Measurements from ENCODE around the gene ZFYVE28.

ZFYVE28 gene

DNA sequence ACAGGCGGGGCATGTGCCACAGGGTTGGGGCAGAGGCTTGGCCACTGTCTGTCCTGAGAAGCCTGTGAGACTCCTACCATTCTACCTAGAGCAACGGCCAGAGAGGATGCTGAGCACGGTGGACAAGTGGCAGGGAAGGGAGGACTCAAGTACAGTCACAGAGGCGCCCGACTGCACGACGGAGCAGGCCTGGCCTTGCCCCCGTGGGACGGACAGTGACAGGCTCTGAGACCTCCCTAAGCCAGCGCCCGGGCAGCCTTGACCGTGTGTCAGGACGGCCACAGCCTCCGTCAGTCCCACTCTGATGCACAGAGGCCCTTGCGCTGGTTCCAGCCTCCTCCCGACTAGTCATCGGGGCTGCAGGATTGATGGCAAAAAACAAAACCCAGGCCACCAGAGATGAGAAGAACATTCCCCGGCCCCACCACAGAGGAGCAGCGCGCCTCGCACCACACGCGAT lies 119.9 kb downstream of the ZFYVE28 start:
- H3K36me3 ChIP-seq (ENCODE audit: control insufficient read depth in 2 of 2, insufficient read depth in 2 of 2, low read length in 2 of 2), result peaks cover 0 to 3% of the 10 kb centered on the region in 2 donors
- no peak overlapping the region for H3K4me3 ChIP-seq (ENCODE audit: low read length in 2 of 2)
- H3K27me3 ChIP-seq (ENCODE audit: control insufficient read depth in 2 of 2, insufficient read depth in 2 of 2, low read length in 2 of 2), result no peaks in the 10 kb centered on the region
- no peaks in the 10 kb centered on the region for H3K9me3 ChIP-seq (ENCODE audit: control insufficient read depth in 2 of 2, low read length in 2 of 2)
- peaks cover 0 to under 1% of the 10 kb centered on the region in 2 donors for H3K4me1 ChIP-seq (ENCODE audit: control insufficient read depth in 2 of 2, insufficient read depth in 2 of 2, low read length in 2 of 2)
- H3K9ac ChIP-seq (ENCODE audit: low read depth in 1 of 2, low read length in 2 of 2), result no peak overlapping the region
- no peak overlapping the region for H3K27ac ChIP-seq (ENCODE audit: low read depth in 2 of 2, low read length in 2 of 2)

DNA sequence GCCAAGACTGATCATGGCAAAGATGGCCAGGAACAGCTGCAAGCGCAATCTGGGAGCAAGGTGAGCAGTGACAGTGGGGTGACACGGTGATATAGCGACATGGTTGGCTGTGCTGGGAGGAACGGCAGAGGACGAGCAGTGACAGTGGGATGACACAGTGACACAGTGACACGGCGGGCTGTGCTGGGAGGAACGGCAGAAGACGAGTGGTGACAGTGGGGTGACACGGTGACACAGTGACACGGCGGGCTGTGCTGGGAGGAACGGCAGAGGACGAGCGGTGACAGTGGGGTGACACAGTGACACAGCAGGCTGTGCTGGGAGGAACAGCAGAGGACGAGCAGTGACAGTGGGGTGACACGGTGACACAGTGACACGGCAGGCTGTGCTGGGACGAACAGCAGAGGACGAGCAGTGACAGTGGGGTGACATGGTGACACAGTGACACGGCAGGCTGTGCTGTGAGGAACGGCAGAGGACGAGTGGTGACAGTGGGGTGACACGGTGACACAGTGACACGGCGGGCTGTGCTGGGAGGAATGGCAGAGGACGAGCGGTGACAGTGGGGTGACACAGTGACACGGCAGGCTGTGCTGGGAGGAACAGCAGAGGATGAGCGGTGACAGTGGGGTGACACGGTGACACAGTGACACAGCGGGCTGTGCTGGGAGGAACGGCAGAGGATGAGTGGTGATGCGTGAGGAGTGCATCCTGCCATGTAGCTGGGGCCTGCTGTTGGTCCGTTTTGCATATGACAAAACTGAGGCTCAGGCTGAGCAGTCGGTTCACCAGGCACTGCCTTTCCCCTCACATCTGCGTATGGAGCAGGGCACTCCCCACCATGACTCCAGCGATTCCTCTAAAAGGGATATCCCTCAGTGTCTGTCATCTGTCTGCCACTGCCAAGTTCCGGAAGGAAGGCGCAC lies 120.6 kb downstream of the ZFYVE28 start:
- H3K4me3 ChIP-seq (ENCODE audit: low read length in 2 of 2), result no peak overlapping the region
- no peaks in the 10 kb centered on the region for H3K9me3 ChIP-seq (ENCODE audit: control insufficient read depth in 2 of 2, low read length in 2 of 2)
- no peaks in the 10 kb centered on the region for H3K4me1 ChIP-seq (ENCODE audit: control insufficient read depth in 2 of 2, insufficient read depth in 2 of 2, low read length in 2 of 2)
- H3K9ac ChIP-seq (ENCODE audit: low read depth in 1 of 2, low read length in 2 of 2), result no peak overlapping the region
- H3K36me3 ChIP-seq (ENCODE audit: control insufficient read depth in 2 of 2, insufficient read depth in 2 of 2, low read length in 2 of 2), result peaks cover 0 to 3% of the 10 kb centered on the region in 2 donors
- H3K27me3 ChIP-seq (ENCODE audit: control insufficient read depth in 2 of 2, insufficient read depth in 2 of 2, low read length in 2 of 2), result no peaks in the 10 kb centered on the region
- H3K27ac ChIP-seq (ENCODE audit: low read depth in 2 of 2, low read length in 2 of 2), result no peak overlapping the region

DNA sequence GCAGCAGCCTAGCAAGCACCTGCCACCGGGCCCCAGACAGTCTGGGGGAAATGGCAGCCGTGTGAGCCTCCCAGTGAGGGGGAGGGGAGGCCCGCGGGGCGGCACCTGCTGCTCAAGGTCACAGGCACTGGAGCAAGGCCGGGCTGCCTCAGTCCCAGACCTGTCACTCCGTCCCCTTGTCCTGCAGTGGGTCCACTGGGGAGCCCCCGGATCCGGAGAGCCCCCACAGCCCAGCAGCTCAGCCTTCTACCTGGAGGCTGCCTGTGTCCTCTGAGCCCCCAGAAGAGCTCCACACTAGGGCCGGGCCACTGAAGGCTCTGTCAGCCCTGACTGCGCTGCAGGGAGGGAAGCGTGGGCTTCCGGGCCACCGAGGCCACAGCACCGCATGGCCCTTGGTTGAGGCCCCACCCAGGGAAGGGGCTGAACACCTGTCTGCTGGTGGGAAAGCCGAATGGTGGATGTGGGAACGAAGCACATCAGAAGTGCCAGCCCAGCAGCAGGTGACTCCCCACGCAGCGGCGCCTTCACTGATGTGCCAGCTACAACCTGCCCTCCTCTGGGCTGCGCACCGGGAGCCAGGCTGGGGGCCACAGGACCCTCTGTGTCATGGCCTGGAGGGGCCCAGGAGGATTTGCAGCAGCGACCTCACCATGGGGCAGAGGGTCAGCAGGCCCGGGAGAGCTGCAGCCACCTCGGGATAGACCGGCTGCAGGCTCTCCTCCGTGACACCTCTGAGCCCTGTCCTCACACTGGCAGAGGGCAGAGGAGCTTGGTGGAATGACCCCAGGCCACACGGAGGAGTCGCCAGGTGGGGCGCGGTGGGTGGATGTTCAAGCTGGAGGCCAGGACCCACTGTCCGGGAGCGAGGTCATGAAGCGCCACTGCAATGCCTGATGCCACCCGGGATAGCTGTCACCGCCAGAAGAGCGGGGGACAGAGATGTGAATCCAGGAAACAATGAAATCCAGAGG lies 121.5 kb downstream of the ZFYVE28 start:
- H3K27ac ChIP-seq (ENCODE audit: low read depth in 2 of 2, low read length in 2 of 2), result no peak overlapping the region
- no peak overlapping the region for H3K9ac ChIP-seq (ENCODE audit: low read depth in 1 of 2, low read length in 2 of 2)
- H3K36me3 ChIP-seq (ENCODE audit: control insufficient read depth in 2 of 2, insufficient read depth in 2 of 2, low read length in 2 of 2), result peaks cover 0 to 3% of the 10 kb centered on the region in 2 donors
- no peaks in the 10 kb centered on the region for H3K9me3 ChIP-seq (ENCODE audit: control insufficient read depth in 2 of 2, low read length in 2 of 2)
- no peaks in the 10 kb centered on the region for H3K27me3 ChIP-seq (ENCODE audit: control insufficient read depth in 2 of 2, insufficient read depth in 2 of 2, low read length in 2 of 2)
- H3K4me1 ChIP-seq (ENCODE audit: control insufficient read depth in 2 of 2, insufficient read depth in 2 of 2, low read length in 2 of 2), result no peaks in the 10 kb centered on the region
- no peak overlapping the region for H3K4me3 ChIP-seq (ENCODE audit: low read length in 2 of 2)

DNA sequence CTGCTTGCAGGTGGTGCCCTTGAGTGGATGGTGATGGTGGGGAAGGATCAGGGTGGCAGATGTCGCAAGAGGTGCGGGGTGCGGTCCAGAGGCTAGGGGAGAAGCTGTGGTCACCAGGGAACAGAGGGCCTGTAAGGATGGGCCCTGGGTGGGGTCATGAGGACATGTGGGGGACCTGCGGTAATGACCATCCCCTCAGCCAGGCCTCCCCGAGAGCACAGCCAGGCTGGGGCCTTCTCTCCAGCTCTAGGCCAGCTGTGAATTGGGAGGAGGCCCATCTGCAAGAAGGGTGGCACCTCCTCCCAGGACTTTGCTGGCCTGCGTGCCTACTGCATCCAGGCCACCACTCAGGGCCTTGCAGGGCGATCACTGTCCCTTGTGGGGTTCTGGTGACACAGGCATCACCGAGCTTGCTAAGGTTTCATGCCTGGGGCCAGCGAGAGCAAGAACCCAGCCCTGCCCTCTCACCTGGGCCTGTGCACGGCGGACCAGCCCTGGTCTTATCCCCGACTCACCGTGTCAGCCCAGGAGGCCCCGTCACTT lies 122.5 kb downstream of the ZFYVE28 start:
- H3K27ac ChIP-seq (ENCODE audit: low read depth in 2 of 2, low read length in 2 of 2), result no peak overlapping the region
- H3K9ac ChIP-seq (ENCODE audit: low read depth in 1 of 2, low read length in 2 of 2), result no peak overlapping the region
- H3K36me3 ChIP-seq (ENCODE audit: control insufficient read depth in 2 of 2, insufficient read depth in 2 of 2, low read length in 2 of 2), result peaks cover 0 to 3% of the 10 kb centered on the region in 2 donors
- H3K27me3 ChIP-seq (ENCODE audit: control insufficient read depth in 2 of 2, insufficient read depth in 2 of 2, low read length in 2 of 2), result no peaks in the 10 kb centered on the region
- H3K9me3 ChIP-seq (ENCODE audit: control insufficient read depth in 2 of 2, low read length in 2 of 2), result no peaks in the 10 kb centered on the region
- H3K4me3 ChIP-seq (ENCODE audit: low read length in 2 of 2), result no peak overlapping the region
- no peaks in the 10 kb centered on the region for H3K4me1 ChIP-seq (ENCODE audit: control insufficient read depth in 2 of 2, insufficient read depth in 2 of 2, low read length in 2 of 2)

DNA sequence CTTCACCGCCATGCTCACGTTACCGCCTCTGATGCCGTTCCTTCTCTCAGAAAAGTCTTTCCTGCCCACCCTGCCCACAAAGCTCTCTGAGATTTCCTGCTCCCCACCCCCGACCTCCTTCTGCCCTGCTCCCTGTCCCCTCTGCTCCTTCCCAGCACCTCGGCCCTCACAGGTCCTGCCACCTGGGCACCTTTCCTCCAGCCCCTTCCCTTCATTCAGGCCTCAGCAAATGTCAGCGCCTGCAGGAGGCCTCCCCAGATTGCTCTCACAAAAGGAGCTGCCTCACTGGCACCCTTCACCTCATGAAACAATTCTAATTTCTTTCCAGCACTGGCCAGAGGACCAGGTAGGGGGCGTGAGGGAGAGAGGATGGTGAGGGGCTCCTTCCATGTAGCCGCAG lies 122.9 kb downstream of the ZFYVE28 start:
- H3K4me3 ChIP-seq (ENCODE audit: low read length in 2 of 2), result no peak overlapping the region
- H3K4me1 ChIP-seq (ENCODE audit: control insufficient read depth in 2 of 2, insufficient read depth in 2 of 2, low read length in 2 of 2), result no peaks in the 10 kb centered on the region
- H3K9me3 ChIP-seq (ENCODE audit: control insufficient read depth in 2 of 2, low read length in 2 of 2), result no peaks in the 10 kb centered on the region
- no peak overlapping the region for H3K9ac ChIP-seq (ENCODE audit: low read depth in 1 of 2, low read length in 2 of 2)
- no peak overlapping the region for H3K27ac ChIP-seq (ENCODE audit: low read depth in 2 of 2, low read length in 2 of 2)
- H3K27me3 ChIP-seq (ENCODE audit: control insufficient read depth in 2 of 2, insufficient read depth in 2 of 2, low read length in 2 of 2), result no peaks in the 10 kb centered on the region
- H3K36me3 ChIP-seq (ENCODE audit: control insufficient read depth in 2 of 2, insufficient read depth in 2 of 2, low read length in 2 of 2), result peaks cover 0 to 3% of the 10 kb centered on the region in 2 donors

DNA sequence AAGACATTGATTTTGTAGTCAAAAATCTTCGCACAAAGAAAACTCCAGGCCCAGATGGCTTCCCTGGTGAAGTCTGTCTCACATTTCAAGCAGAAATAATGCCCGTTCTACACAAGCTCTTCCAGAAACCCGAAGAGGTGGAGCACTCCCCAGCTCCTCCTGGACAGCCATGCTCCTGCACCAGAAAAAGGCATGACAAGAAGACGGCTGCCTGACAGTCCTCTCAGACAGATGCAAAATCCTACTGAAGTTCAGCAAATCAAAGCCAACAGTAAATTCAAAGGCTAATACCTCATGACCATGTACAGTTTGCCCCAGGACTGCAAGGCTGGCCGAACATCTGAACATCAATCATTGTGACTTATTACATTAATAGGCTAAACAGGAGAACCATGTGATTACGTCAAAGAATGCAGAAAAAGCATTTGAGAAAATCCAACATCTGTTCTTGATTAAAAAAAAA lies 125.8 kb downstream of the ZFYVE28 start:
- Histone ChIP-seq H3K36me3 (ENCODE audit: control insufficient read depth in 2 of 2, insufficient read depth in 2 of 2, low read length in 2 of 2) (peaks cover 0 to 2% of the 10 kb centered on the region in 2 donors), H3K27ac (ENCODE audit: low read depth in 2 of 2, low read length in 2 of 2) (no peak overlapping the region), H3K4me1 (ENCODE audit: control insufficient read depth in 2 of 2, insufficient read depth in 2 of 2, low read length in 2 of 2) (peaks cover 0 to 4% of the 10 kb centered on the region in 2 donors), H3K4me3 (ENCODE audit: low read length in 2 of 2) (no peak overlapping the region), H3K27me3 (ENCODE audit: control insufficient read depth in 2 of 2, insufficient read depth in 2 of 2, low read length in 2 of 2) (no peaks in the 10 kb centered on the region), H3K9me3 (ENCODE audit: control insufficient read depth in 2 of 2, low read length in 2 of 2) (no peaks in the 10 kb centered on the region), H3K9ac (ENCODE audit: low read depth in 1 of 2, low read length in 2 of 2) (no peak overlapping the region)

DNA sequence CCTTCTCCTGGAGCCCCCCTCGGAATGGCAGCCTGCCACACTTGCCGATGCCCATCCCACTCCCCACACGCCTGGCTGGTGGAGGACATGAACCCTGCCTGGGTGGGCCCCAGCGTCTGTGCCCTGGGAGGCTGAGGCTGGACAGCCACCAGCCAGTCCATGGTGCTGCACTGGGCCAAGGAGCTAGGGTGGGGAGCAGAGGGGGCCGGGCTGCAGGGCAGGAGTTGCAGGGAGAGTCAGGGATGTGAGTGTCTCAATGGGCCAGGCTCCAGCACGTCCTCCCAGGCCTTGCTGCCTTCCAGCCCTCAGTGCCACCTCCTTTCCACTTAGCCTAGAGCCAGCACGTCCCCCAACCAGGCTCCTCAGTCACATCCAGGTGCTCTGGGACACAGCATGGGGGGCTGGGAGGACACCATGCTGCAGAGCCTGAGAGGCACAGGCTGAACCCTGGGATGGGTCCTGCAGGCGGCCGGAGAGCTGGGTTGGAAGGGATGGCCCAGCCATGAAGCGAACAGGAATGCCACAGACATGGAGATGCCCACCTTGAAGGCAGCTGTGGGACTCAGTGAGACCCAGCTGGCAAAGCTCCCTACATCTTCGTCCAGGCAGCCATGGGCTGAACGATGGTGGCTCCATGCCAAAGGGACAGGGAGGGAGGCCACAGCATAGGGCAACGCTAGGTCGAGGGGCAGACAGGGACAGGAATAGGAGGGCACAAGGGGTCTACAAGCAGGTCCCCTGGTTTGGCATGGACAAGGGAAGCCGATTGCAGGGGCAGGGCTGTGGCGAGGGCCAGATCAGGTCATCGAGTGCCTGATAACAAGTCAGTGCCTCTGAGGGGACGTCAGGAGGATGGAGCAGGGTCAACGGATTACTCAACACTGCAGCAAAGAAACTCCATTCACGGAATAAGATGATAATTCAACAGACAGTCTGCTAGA lies 126.5 kb downstream of the ZFYVE28 start:
- Histone ChIP-seq H3K4me1 (ENCODE audit: control insufficient read depth in 2 of 2, insufficient read depth in 2 of 2, low read length in 2 of 2) (peaks cover 0 to 4% of the 10 kb centered on the region in 2 donors), H3K27me3 (ENCODE audit: control insufficient read depth in 2 of 2, insufficient read depth in 2 of 2, low read length in 2 of 2) (no peaks in the 10 kb centered on the region), H3K9ac (ENCODE audit: low read depth in 1 of 2, low read length in 2 of 2) (no peak overlapping the region), H3K36me3 (ENCODE audit: control insufficient read depth in 2 of 2, insufficient read depth in 2 of 2, low read length in 2 of 2) (no peaks in the 10 kb centered on the region), H3K9me3 (ENCODE audit: control insufficient read depth in 2 of 2, low read length in 2 of 2) (no peaks in the 10 kb centered on the region), H3K27ac (ENCODE audit: low read depth in 2 of 2, low read length in 2 of 2) (no peak overlapping the region), H3K4me3 (ENCODE audit: low read length in 2 of 2) (no peak overlapping the region)

DNA sequence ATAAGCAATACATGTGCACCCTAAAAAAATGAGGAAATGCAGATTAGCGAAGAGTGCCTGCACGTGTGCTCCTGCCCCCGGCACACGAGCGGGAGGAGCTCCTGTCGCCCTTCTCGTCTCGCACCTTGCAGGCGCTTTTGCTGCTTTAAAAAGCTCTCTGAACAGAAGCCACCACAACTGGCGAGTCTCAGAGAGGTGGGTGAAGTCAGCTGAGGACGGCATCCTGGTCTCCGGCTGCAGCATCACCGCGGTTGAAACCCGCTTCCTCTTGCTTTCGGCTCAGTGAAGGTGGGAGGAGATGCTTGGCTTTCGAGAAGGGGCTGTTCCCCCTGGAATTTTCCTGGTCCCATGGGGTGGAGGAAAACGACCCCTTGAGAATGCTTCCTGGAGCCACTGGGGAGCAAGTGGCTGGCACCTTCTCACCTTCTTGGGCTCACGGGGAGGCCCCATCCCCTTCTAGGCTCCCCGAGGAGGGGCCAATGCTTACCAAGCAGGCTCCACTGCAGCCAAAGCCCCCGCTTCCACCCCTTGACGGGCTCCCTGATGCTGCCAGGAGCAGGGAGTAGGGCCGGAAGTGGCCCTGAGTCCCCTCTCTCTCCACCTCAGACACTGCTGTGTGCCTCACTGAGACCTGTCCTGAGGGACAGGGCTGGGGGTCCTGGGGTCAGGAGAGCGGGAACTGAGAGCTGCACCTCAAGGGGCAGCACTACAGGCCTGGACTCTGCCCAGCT lies 127.3 kb downstream of the ZFYVE28 start:
- no peaks in the 10 kb centered on the region for H3K36me3 ChIP-seq (ENCODE audit: control insufficient read depth in 2 of 2, insufficient read depth in 2 of 2, low read length in 2 of 2)
- H3K9ac ChIP-seq (ENCODE audit: low read depth in 1 of 2, low read length in 2 of 2), result no peak overlapping the region
- no peak overlapping the region for H3K4me3 ChIP-seq (ENCODE audit: low read length in 2 of 2)
- H3K27me3 ChIP-seq (ENCODE audit: control insufficient read depth in 2 of 2, insufficient read depth in 2 of 2, low read length in 2 of 2), result no peaks in the 10 kb centered on the region
- H3K27ac ChIP-seq (ENCODE audit: low read depth in 2 of 2, low read length in 2 of 2), result no peak overlapping the region
- no peaks in the 10 kb centered on the region for H3K9me3 ChIP-seq (ENCODE audit: control insufficient read depth in 2 of 2, low read length in 2 of 2)
- peaks cover 0 to 4% of the 10 kb centered on the region in 2 donors for H3K4me1 ChIP-seq (ENCODE audit: control insufficient read depth in 2 of 2, insufficient read depth in 2 of 2, low read length in 2 of 2)

Measured in mucosa of rectum (tissue), 2 donors.